ENCODE data around the gene FRMD5.
A peak's percentile ranks its signal among the peaks of the same experiment; 100 is the strongest.

The FRMD5 gene

GRCh38 chr15:43941071-43941470 lies 254.0 kb downstream of the FRMD5 start:
- no peak for DNase-seq
- Histone ChIP-seq H3K9me3 (ENCODE audit: severe bottlenecking) (no peaks in the 10 kb centered on the region), H3K27ac (no peak overlapping the region), H3K36me3 (no peaks in the 10 kb centered on the region), H3K27me3 (ENCODE audit: insufficient read depth, low read depth, severe bottlenecking) (no peaks in the 10 kb centered on the region), H3K4me3 (ENCODE audit: low read depth, low read length) (no peak overlapping the region)
- no peak for TF ChIP-seq CTCF (IDR thresholded peaks at IDR 0.05; ENCODE audit: low read depth, low read length)

- H3K4me3 ChIP-seq (ENCODE audit: low read depth, low read length) = no peak overlapping the region
- H3K9me3 ChIP-seq (ENCODE audit: severe bottlenecking) = no peaks in the 10 kb centered on the region
- no peaks in the 10 kb centered on the region for H3K27me3 ChIP-seq (ENCODE audit: insufficient read depth, low read depth, severe bottlenecking)
- peak; percentile 44 for DNase-seq
- no peak overlapping the region for H3K27ac ChIP-seq
- H3K36me3 ChIP-seq = no peaks in the 10 kb centered on the region
- TF ChIP-seq CTCF (IDR thresholded peaks at IDR 0.05; ENCODE audit: low read depth, low read length) = peak; percentile 37; the same call in 1 of the 2 replicates
Measured at GRCh38 chr15:43939070-43939469, 256.0 kb downstream of the FRMD5 start.

- H3K9me3 ChIP-seq (ENCODE audit: severe bottlenecking) = no peaks in the 10 kb centered on the region
- no peak overlapping the region for H3K27ac ChIP-seq
- H3K36me3 ChIP-seq = no peaks in the 10 kb centered on the region
- TF ChIP-seq CTCF (IDR thresholded peaks at IDR 0.05; ENCODE audit: low read depth, low read length) = no peak
- H3K27me3 ChIP-seq (ENCODE audit: insufficient read depth, low read depth, severe bottlenecking) = no peaks in the 10 kb centered on the region
- no peak for DNase-seq
- H3K4me3 ChIP-seq (ENCODE audit: low read depth, low read length) = no peak overlapping the region
Measured at GRCh38 chr15:43934480-43934879, 260.6 kb downstream of the FRMD5 start.

- H3K27me3 ChIP-seq (ENCODE audit: insufficient read depth, low read depth, severe bottlenecking) = no peaks in the 10 kb centered on the region
- DNase-seq = no peak
- H3K27ac ChIP-seq = no peak overlapping the region
- no peak for TF ChIP-seq CTCF (IDR thresholded peaks at IDR 0.05; ENCODE audit: low read depth, low read length)
- H3K4me3 ChIP-seq (ENCODE audit: low read depth, low read length) = no peak overlapping the region
- H3K36me3 ChIP-seq = no peaks in the 10 kb centered on the region
- no peaks in the 10 kb centered on the region for H3K9me3 ChIP-seq (ENCODE audit: severe bottlenecking)
Measured at GRCh38 chr15:43932907-43933306, 262.2 kb downstream of the FRMD5 start.

GRCh38 chr15:43931790-43932435 lies 263.2 kb downstream of the FRMD5 start:
- Histone ChIP-seq H3K9me3 (ENCODE audit: severe bottlenecking) (no peaks in the 10 kb centered on the region), H3K36me3 (no peaks in the 10 kb centered on the region), H3K27me3 (ENCODE audit: insufficient read depth, low read depth, severe bottlenecking) (no peaks in the 10 kb centered on the region), H3K27ac (no peak overlapping the region), H3K4me3 (ENCODE audit: low read depth, low read length) (no peak overlapping the region)
- no peak for TF ChIP-seq CTCF (IDR thresholded peaks at IDR 0.05; ENCODE audit: low read depth, low read length)
- no peak for DNase-seq

GRCh38 chr15:43931119-43931518 lies 264.0 kb downstream of the FRMD5 start:
- no peak for DNase-seq
- Histone ChIP-seq H3K9me3 (ENCODE audit: severe bottlenecking) (no peaks in the 10 kb centered on the region), H3K27ac (no peak overlapping the region), H3K36me3 (no peaks in the 10 kb centered on the region), H3K27me3 (ENCODE audit: insufficient read depth, low read depth, severe bottlenecking) (no peaks in the 10 kb centered on the region), H3K4me3 (ENCODE audit: low read depth, low read length) (no peak overlapping the region)
- TF ChIP-seq CTCF (IDR thresholded peaks at IDR 0.05; ENCODE audit: low read depth, low read length) = no peak
